Activated T-helper 1 cell treated with anti-CD3 and anti-CD28 coated beads, Interleukin-12 subunit alpha, Interleukin-12 subunit beta, Interleukin-2, Interleukin-4 antibody, amounts not matched to agents 30 ng/mL and 10 ng/mL and 1 ng/mL, durations not matched to agents 14 hours and 24 hours and 36 hours (primary cell): ENCODE measurements around the gene NDUFA6. TPM values are rescaled to one million over a fixed set of nuclear protein-coding genes. Genes with fewer than 3 reads are reported as not detected.

ENCODE experiments used
- total RNA-seq: library from RNA; stranded (reverse); gene quantifications from 2 replicates; pipeline ENCODE4 v1.2.3, GENCODE V29; 2022

The NDUFA6 gene
- total RNA-seq, 1 donor from 2014 or later, result 85.8 TPM

Other genes starting within 250 kb of the NDUFA6 start
- gene SHISA8, start 175.7 kb downstream of the NDUFA6 start, total RNA-seq, result 5.8 and 6.1 TPM in 2 replicates
- 3.0 and 3.2 TPM in 2 replicates for gene TNFRSF13C, start 164.0 kb downstream of the NDUFA6 start, total RNA-seq
- gene CENPM, start 143.6 kb downstream of the NDUFA6 start, total RNA-seq, result 82.0 and 84.6 TPM in 2 replicates
- 7.0 and 7.9 TPM in 2 replicates for gene SEPTIN3, start 121.3 kb downstream of the NDUFA6 start, total RNA-seq
- 1.5 and 2.3 TPM in 2 replicates for gene WBP2NL, start 92.0 kb downstream of the NDUFA6 start, total RNA-seq
- gene NAGA, start 20.0 kb downstream of the NDUFA6 start, total RNA-seq, result 30.5 and 30.9 TPM in 2 replicates
- gene PHETA2, start 16.5 kb downstream of the NDUFA6 start, total RNA-seq, result 5.6 and 5.9 TPM in 2 replicates
- 53.9 and 58.2 TPM in 2 replicates for gene SMDT1, start 11.1 kb downstream of the NDUFA6 start, total RNA-seq
- 4.1 and 4.6 TPM in 2 replicates for gene CYP2D6, start 40.0 kb upstream of the NDUFA6 start, total RNA-seq
- gene TCF20, start 179.9 kb upstream of the NDUFA6 start, total RNA-seq, result 82.9 and 83.9 TPM in 2 replicates